ENCODE results near the gene SECTM1.
"Not testable (repeated sequence)": the region's sequence is repeated elsewhere in the genome, so short reads cannot be mapped to it uniquely, and the experiment has no call there.

Gene SECTM1

GRCh38 chr17:82333279-82334171 is at the start of gene SECTM1:
SECTM1 (minus strand) TSS chr17:82333766; CDS start chr17:82327240, 6,526 bp downstream.
- no peak for DNase-seq

- no peak for DNase-seq
Observed at GRCh38 chr17:82382933-82383255, 49.3 kb upstream of the SECTM1 start.

DNA sequence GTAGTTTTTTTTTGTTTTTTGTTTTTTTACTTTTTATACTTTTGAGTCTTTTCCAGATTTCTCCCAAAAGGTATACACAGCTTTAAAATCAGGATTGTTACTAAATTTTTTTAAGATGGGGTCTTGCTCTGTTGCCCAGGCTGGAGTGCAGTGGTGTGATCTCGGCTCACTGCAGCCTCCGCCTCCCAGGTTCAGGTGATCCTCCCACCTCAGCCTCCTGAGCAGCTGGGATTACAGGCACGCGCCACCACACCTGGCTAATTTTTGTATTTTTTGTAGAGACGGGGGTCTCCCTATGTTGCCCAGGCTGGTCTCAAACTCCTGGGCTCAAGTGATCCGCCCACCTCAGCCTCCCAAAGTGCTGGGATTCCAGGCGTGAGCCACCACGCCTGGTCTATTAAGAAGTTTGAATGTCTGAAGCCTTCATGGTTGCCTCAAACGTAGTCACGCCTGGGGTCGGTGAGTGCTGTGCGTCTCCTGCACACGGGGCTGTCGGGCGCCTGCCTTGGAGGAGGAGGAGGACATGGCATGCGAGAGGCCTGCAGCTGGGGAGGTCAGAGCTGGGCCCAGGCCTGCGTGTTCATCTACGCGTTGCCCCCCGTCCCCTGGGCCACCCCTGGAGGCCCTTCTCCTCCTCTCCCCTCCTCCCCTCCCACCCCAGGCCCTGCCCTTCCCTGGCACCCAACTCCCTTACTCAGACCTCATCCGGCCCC is 48.8 kb upstream of the SECTM1 start:
- DNase-seq = not testable (repeated sequence)

- DNase-seq = not testable (repeated sequence)
Observed at GRCh38 chr17:82381703-82382009, 48.1 kb upstream of the SECTM1 start.

- DNase-seq = no peak
Observed at GRCh38 chr17:82380860-82381702, 47.5 kb upstream of the SECTM1 start.

DNA sequence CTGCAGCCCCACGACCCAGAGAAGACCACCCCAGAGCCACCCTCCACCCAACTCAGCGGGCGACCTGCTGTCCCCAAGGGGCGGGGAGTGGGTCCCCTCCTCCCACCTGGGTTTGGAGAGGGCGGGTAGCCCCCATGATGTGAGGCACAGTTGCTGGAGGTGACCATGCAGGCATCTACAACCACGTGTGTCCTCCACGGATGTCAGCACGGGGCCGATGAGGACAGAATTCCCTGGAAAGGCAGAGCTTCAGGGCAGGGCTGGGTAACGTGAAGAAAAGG is 45.1 kb upstream of the SECTM1 start:
- DNase-seq = no peak

DNA sequence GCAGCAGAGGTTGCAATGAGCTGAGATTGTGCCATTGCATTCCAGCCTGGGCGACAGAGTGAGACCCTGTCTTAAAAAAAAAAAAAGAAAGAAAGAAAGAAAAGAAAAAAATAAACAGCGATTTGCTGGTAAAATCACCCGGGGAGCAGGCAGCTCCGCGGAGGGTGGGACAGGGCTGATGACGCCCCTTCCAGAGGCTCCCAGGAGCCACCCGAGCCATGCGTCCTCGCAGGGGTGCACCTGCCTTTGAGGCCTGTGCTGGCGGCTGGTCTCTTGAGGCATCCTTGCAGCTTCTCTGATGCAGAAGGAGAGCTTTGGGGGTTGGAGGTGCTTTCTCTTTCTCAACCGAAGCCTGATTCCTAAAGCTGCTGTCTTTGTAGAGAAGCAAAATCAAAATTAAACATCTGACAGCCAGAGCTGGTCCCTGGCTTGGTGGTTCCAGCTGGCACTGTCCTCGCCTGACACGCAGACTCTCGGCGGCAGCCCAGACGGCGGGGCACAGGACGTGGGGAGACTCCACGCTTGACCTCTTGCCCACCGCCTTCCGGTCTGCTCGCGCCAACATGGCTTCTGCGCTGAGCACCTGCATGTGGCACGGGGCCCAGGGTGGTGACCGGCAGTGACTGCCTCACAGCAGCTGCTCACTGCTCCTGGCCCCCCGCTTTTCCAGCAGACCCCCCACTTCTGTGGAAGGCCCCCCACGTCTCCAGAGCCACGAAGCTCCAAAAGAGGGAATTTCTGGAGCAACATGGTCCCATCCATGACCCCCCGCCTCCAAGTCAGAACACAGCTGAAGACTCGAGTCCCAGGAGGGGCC is 44.6 kb upstream of the SECTM1 start:
- DNase-seq = no peak

- DNase-seq = not testable (repeated sequence)
Observed at GRCh38 chr17:82377294-82377693, 43.7 kb upstream of the SECTM1 start.

DNA sequence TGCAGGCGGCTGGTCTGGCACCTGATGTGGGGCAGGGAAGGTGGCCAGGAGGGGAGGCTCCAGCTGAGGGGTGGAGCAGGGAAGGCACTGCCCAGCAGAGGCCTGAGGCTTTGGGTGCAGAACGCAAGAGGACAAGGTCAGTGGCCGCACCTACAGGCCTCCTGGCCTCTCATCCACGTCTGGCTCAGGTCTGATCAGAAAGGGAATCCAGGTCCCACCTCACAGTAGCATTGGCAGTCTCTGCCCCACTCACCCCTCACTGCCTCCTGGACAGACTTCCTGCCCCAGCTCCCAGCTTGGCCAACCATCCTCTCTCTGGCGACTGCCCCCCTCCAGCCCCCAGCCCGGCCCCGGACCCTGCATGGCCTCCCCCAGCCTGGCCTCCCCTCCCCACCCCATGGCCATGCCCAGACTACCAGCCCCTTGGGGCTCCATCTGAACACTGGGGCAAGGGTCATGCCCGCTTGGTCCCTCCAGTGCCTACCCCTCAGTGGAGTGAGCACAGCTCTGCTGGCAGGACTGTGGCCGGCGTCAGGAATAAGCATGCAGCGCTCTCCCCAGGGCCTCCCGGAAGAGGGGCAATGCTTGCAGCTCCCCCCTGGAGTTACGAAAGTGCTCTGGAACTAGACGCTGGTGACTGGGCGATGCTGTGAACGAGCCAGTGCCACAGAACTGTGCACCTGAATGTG is 42.6 kb upstream of the SECTM1 start:
- DNase-seq = no peak

- no peak for DNase-seq
Observed at GRCh38 chr17:82375359-82376041, 41.9 kb upstream of the SECTM1 start.

- peak in 1 of 2 experiments; percentile 40 for DNase-seq
Observed at GRCh38 chr17:82374626-82375331, 41.2 kb upstream of the SECTM1 start.

GRCh38 chr17:82373731-82374625 is 40.4 kb upstream of the SECTM1 start:
- no peak for DNase-seq

- DNase-seq = not testable (repeated sequence)
Observed at GRCh38 chr17:82373072-82373452, 39.5 kb upstream of the SECTM1 start.

- DNase-seq = no peak
Observed at GRCh38 chr17:82372249-82373071, 38.9 kb upstream of the SECTM1 start.

DNA sequence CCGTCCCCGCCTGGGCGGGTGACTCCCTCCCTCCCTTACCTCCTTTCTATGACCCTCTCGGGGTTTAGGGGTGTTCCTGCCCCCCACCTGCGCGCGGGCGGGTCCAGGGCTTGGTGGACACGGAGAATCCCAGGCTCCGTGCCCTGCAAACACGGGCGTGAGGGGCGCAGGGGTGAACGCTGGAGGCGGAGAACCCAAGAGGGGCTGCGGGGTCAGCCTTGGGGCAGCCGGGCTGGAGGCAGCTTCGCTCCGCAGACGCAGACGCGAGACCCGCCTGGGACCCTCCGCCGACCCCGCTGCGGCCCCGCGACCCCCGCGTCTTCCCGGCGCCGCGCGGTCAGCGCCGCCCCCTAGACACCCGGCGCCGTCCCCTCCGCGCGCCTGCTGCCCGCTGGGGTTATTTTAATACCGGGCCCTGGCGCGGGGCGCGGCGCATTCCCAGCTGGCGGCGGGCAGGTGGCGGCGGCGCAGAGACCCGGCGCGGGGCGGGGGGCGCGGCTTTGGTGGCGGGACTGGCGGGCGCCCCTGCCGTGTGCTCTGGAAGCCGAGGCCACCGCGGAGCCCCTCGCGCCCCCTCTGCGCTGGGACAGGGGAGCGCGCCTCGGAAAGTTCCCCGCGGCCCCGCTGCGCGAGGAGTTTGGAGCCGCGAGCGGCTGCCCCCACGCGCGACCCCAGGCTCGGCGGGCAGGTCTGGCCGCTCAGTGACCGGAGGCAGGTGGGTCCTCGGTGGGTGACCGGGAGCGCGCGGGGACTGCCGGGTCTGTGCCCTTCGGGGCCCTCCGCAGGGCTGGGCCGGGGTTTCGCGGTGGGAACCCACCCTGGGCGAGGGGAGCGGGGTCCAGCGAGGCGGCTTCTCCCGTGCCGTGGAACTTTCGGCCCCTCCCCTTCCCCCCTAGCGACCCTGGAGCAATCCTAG is 38.0 kb upstream of the SECTM1 start, which contains the start of gene UTS2R:
TSS of gene UTS2R (plus strand) at position 433 of the 916 bp plus-strand sequence. CDS start 2,560 bp downstream, outside the sequence.
- no peak for DNase-seq

DNA sequence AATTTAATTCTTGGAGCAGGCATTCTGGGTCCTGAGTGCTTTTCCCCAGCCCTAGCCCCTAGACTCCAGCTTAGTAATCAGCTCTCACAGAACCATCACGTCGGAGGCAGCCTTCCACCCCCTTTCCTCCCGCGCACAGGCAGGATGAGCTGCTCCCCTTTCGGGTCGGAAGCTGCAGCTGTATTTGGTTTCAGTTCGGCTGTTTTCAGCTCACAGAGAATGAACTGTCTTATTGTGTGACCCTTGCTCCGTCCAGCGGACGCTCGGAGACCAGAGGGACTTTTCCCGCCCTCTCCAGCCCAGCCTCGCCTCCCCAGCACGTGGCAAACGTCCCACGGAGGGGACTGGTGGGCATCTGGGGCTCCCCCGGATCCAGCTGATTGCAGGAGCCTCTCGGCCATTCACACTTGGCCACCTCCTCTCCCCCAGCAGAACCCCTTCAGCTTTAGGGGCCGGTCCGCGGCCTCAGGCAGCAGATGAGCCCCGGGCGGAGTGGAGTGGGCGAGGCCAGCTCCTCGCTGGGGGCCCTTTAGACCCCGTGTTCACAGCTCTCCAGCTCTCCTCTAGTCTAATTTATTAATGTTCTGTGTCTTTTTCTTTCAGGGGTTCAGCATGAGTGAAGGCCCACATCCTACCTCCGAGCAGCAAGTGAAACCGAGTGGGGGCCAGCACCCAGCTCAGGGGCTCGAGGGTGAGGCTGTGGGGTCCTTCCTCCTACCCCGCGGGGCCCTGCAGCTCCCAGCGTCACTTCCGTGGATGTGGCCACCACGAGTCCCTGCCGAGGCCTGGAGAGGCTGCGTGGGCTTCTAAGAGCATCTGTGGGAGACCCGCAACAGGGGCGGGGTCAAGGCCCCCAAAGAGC is 37.1 kb upstream of the SECTM1 start:
- peak in 1 of 2 experiments; percentile 11 for DNase-seq

- no peak for DNase-seq
Observed at GRCh38 chr17:82369211-82369610, 35.6 kb upstream of the SECTM1 start.

Data from NCI-H524 (cell line).